H9 (cell line): ENCODE data around the gene STK32B. TPM values are rescaled to one million over a fixed set of nuclear protein-coding genes. Genes with fewer than 3 reads are reported as not detected.

Experiments
- DNase-seq: peaks from one replicate; pipeline ENCODE4 v3.0.0-alpha.2; 2017
- H2AFZ ChIP-seq: one replicate; pipeline ENCODE4 v1.6.1; 2013; ENCODE audit warnings: mild to moderate bottlenecking, low read length, control low read depth, moderate library complexity
- H2AK5ac ChIP-seq: 2 replicates; pipeline ENCODE4 v1.6.1; 2013; ENCODE audit warnings: low read length, control low read depth, mixed read lengths; ENCODE audit not compliant: insufficient read length
- H2BK120ac ChIP-seq: one replicate; pipeline ENCODE4 v1.6.1; 2013; ENCODE audit warnings: low read depth, mild to moderate bottlenecking, low read length, control low read depth, inconsistent platforms; ENCODE audit not compliant: poor library complexity, severe bottlenecking
- H2BK12ac ChIP-seq: 2 replicates; pipeline ENCODE4 v1.6.1; 2013; ENCODE audit warnings: low read length, control low read depth, mixed read lengths, low read depth; ENCODE audit not compliant: insufficient read length
- H2BK15ac ChIP-seq: 2 replicates; pipeline ENCODE4 v1.6.1; 2013; ENCODE audit warnings: low read depth, low read length, control low read depth
- H2BK20ac ChIP-seq: one replicate; pipeline ENCODE4 v1.6.1; 2013; ENCODE audit warnings: low read depth, mild to moderate bottlenecking, low read length, control low read depth, inconsistent platforms; ENCODE audit not compliant: poor library complexity, severe bottlenecking
- H2BK5ac ChIP-seq: 2 replicates; pipeline ENCODE4 v1.6.1; 2013; ENCODE audit warnings: low read length, control low read depth, mixed read lengths; ENCODE audit not compliant: insufficient read length
- H3K14ac ChIP-seq: 2 replicates; pipeline ENCODE4 v1.6.1; 2013; ENCODE audit warnings: low read length, control low read depth; ENCODE audit not compliant: insufficient read depth
- H3K18ac ChIP-seq: 2 replicates; pipeline ENCODE4 v1.6.1; 2013; ENCODE audit warnings: low read depth, mild to moderate bottlenecking, mixed read lengths, low read length, control low read depth; ENCODE audit not compliant: insufficient read length
- H3K23ac ChIP-seq: 2 replicates; pipeline ENCODE4 v1.6.1; 2013; ENCODE audit warnings: low read length, control low read depth, mixed read lengths, low read depth; ENCODE audit not compliant: insufficient read length
- H3K23me2 ChIP-seq: 2 replicates; pipeline ENCODE4 v1.6.1; 2013; ENCODE audit warnings: low read depth, mild to moderate bottlenecking, mixed read lengths, low read length, control low read depth; ENCODE audit not compliant: insufficient read length, poor library complexity, severe bottlenecking
- H3K27ac ChIP-seq: 2 replicates; pipeline ENCODE4 v1.5.1; 2013; ENCODE audit warnings: low read length, control low read depth, mixed read lengths, low read depth; ENCODE audit not compliant: insufficient read length
- H3K27me3 ChIP-seq: 2 replicates; pipeline ENCODE4 v1.6.1; 2013; ENCODE audit warnings: low read length, control low read depth, inconsistent platforms; ENCODE audit not compliant: insufficient read depth
- H3K4ac ChIP-seq: 2 replicates; pipeline ENCODE4 v1.6.1; 2013; ENCODE audit warnings: low read depth, mild to moderate bottlenecking, control low read depth, inconsistent platforms, low read length, moderate library complexity
- H3K4me1 ChIP-seq: 2 replicates; pipeline ENCODE4 v1.6.1; 2013; ENCODE audit warnings: low read length, control low read depth, inconsistent platforms; ENCODE audit not compliant: insufficient read depth
- H3K4me2 ChIP-seq: 2 replicates; pipeline ENCODE4 v1.6.1; 2013; ENCODE audit warnings: low read length, control low read depth, mixed read lengths; ENCODE audit not compliant: insufficient read length, insufficient read depth
- H3K56ac ChIP-seq: 2 replicates; pipeline ENCODE4 v1.6.1; 2013; ENCODE audit warnings: low read depth, mild to moderate bottlenecking, mixed read lengths, low read length, control low read depth; ENCODE audit not compliant: insufficient read length
- H3K79me1 ChIP-seq: 2 replicates; pipeline ENCODE4 v1.6.1; 2013; ENCODE audit warnings: low read depth, mild to moderate bottlenecking, moderate library complexity, low read length, control low read depth, inconsistent platforms; ENCODE audit not compliant: insufficient read depth, poor library complexity, severe bottlenecking
- H3K79me2 ChIP-seq: 2 replicates; pipeline ENCODE4 v1.6.1; 2013; ENCODE audit warnings: low read length, control low read depth, inconsistent platforms; ENCODE audit not compliant: insufficient read depth
- H3K9ac ChIP-seq: 2 replicates; pipeline ENCODE4 v1.6.1; 2013; ENCODE audit warnings: low read length, control low read depth, mixed read lengths; ENCODE audit not compliant: insufficient read length; ENCODE audit errors: extremely low read depth
- H3K9me3 ChIP-seq: one replicate; pipeline ENCODE4 v1.6.1; 2013; ENCODE audit warnings: low read depth, low read length, inconsistent platforms; ENCODE audit not compliant: control insufficient read depth
- H3T11ph ChIP-seq: one replicate; pipeline ENCODE4 v1.6.1; 2013; ENCODE audit warnings: mild to moderate bottlenecking, low read length, control low read depth, inconsistent platforms
- H4K20me1 ChIP-seq: one replicate; pipeline ENCODE4 v1.6.1; 2013; ENCODE audit not compliant: control insufficient read depth, insufficient read length, insufficient read depth
- H4K5ac ChIP-seq: 2 replicates; pipeline ENCODE4 v1.6.1; 2013; ENCODE audit warnings: low read depth, mild to moderate bottlenecking, mixed read lengths, low read length, control low read depth; ENCODE audit not compliant: insufficient read length
- H4K8ac ChIP-seq: replicated peaks from 2 replicates; pipeline ENCODE4 v1.6.1; 2013; ENCODE audit warnings: low read length, control low read depth, mixed read lengths, low read depth; ENCODE audit not compliant: insufficient read length
- H4K91ac ChIP-seq: 2 replicates; pipeline ENCODE4 v1.6.1; 2013; ENCODE audit warnings: low read depth, mild to moderate bottlenecking, moderate library complexity, mixed read lengths, low read length, control low read depth; ENCODE audit not compliant: insufficient read length
- H3K27ac Mint-ChIP-seq, 3 experiments: 2 replicates in 2 of 3; 3 replicates in 1 of 3; pipeline ENCODE4 v1.8.0; 2020 to 2021; ENCODE audit warnings: mixed read lengths in 3 of 3, mild to moderate bottlenecking in 1 of 3, moderate library complexity in 1 of 3
- H3K27me3 Mint-ChIP-seq: 2 replicates; pipeline ENCODE4 v1.8.0; 2021; ENCODE audit warnings: low read depth, mild to moderate bottlenecking, moderate library complexity, mixed read lengths
- H3K36me3 Mint-ChIP-seq, 3 experiments: 2 replicates in 2 of 3; 3 replicates in 1 of 3; pipeline ENCODE4 v1.8.0; 2020 to 2021; ENCODE audit warnings: low read depth in 3 of 3, mixed read lengths in 3 of 3; ENCODE audit not compliant: insufficient read depth in 1 of 3
- H3K4me1 Mint-ChIP-seq, 2 experiments: 2 replicates each; pipeline ENCODE4 v1.8.0; 2020; ENCODE audit warnings: mixed read lengths in 2 of 2
- H3K4me3 Mint-ChIP-seq, 2 experiments: 2 replicates in 1 of 2; 3 replicates in 1 of 2; pipeline ENCODE4 v1.8.0; 2020 to 2021; ENCODE audit warnings: mild to moderate bottlenecking in 2 of 2, mixed read lengths in 2 of 2, moderate library complexity in 1 of 2
- H3K9me3 Mint-ChIP-seq, 2 experiments: 2 replicates in 1 of 2; 3 replicates in 1 of 2; pipeline ENCODE4 v1.8.0; 2020; ENCODE audit warnings: mild to moderate bottlenecking in 2 of 2, mixed read lengths in 2 of 2, moderate library complexity in 1 of 2
- WGBS: extraction: QIAGEN DNeasy Blood & Tissue Kit; methylation state at CpG from one replicate; pipeline ENCODE4 v1.1.7; 2013; ENCODE audit warnings: missing lambda C conversion rate, low lambda C conversion rate, mixed read lengths; ENCODE audit not compliant: insufficient read length; ENCODE audit errors: extremely low coverage; 5-methylcytosine and 5-hydroxymethylcytosine counted together
- total RNA-seq: library from RNA; stranded (reverse); gene quantifications from 2 replicates; pipeline ENCODE4 v1.2.1, GENCODE V29; 2021
- TF ChIP-seq, protein P1 (sequence below): fragments of 200-600 bp; sonication (generic); conservative IDR thresholded peaks from 3 replicates; pipeline ENCODE4 v1.8.0; 2021; ENCODE audit warnings: antibody characterized with exemption, mild to moderate bottlenecking

Gene STK32B
- total RNA-seq, 1 experiment from 2014 or later, result 1.0 TPM

- no peaks in the 10 kb centered on the region for H3K79me1 ChIP-seq
- no peak overlapping the region for H3K18ac ChIP-seq
- no peak overlapping the region for H3K9ac ChIP-seq
- H3T11ph ChIP-seq, result no peak overlapping the region
- H3K4ac ChIP-seq, result no peak overlapping the region
- no peak overlapping the region for H3K4me2 ChIP-seq
- TF ChIP-seq, protein P1, sequence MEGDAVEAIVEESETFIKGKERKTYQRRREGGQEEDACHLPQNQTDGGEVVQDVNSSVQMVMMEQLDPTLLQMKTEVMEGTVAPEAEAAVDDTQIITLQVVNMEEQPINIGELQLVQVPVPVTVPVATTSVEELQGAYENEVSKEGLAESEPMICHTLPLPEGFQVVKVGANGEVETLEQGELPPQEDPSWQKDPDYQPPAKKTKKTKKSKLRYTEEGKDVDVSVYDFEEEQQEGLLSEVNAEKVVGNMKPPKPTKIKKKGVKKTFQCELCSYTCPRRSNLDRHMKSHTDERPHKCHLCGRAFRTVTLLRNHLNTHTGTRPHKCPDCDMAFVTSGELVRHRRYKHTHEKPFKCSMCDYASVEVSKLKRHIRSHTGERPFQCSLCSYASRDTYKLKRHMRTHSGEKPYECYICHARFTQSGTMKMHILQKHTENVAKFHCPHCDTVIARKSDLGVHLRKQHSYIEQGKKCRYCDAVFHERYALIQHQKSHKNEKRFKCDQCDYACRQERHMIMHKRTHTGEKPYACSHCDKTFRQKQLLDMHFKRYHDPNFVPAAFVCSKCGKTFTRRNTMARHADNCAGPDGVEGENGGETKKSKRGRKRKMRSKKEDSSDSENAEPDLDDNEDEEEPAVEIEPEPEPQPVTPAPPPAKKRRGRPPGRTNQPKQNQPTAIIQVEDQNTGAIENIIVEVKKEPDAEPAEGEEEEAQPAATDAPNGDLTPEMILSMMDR, result no peak
- no peak overlapping the region for H4K8ac ChIP-seq
- no peak overlapping the region for H3K27ac ChIP-seq
- no peak for DNase-seq
- no peak overlapping the region for H2BK5ac ChIP-seq
- peaks cover 0 to 5% (median 0%) of the 10 kb centered on the region in 3 experiments; a peak in 2 of 7 replicates for H3K36me3 Mint-ChIP-seq
- no CpG with 5 or more reads among the region's 5 CpGs for WGBS
- no peak overlapping the region for H3K23ac ChIP-seq
- no peak overlapping the region for H4K91ac ChIP-seq
- peaks cover 20% of the 10 kb centered on the region for H3K27me3 ChIP-seq
- no peaks in the 10 kb centered on the region for H3K79me2 ChIP-seq
- H3K14ac ChIP-seq, result no peak overlapping the region; the same call in 1 of the 2 replicates
- H4K5ac ChIP-seq, result no peak overlapping the region
- peaks cover 11% of the 10 kb centered on the region for H3K23me2 ChIP-seq
- H3K9me3 Mint-ChIP-seq, result peaks cover 5 to 6% of the 10 kb centered on the region in 2 experiments; a peak in 3 of 5 replicates
- H3K27me3 Mint-ChIP-seq, result peaks cover 72% of the 10 kb centered on the region
- H2BK20ac ChIP-seq, result no peak overlapping the region
- no peaks in the 10 kb centered on the region for H4K20me1 ChIP-seq
- no peak overlapping the region for H2BK15ac ChIP-seq
- no peak overlapping the region for H2AK5ac ChIP-seq
- no peak overlapping the region for H2AFZ ChIP-seq
- peaks cover 10 to 11% of the 10 kb centered on the region in 2 experiments for H3K4me1 Mint-ChIP-seq
- H3K4me3 Mint-ChIP-seq, result no peak overlapping the region
- no peaks in the 10 kb centered on the region for H3K9me3 ChIP-seq
- H3K27ac Mint-ChIP-seq, result no peak overlapping the region
- no peak overlapping the region for H3K56ac ChIP-seq
- no peaks in the 10 kb centered on the region for H3K4me1 ChIP-seq
- no peak overlapping the region for H2BK120ac ChIP-seq
- no peak overlapping the region for H2BK12ac ChIP-seq
Measured at GRCh38 chr4:5055411-5055810, 4.1 kb downstream of the STK32B start.
